PC-3 (cell line): Measurements from ENCODE around the gene RAB26. TPM values are rescaled to one million over a fixed set of nuclear protein-coding genes. Genes with fewer than 3 reads are reported as not detected.

Experiments used
- ATAC-seq: fragments of 200-7000 bp; cut with Tn5 transposase; 2 replicates; pipeline ENCODE4 v1.9.1; 2020; ENCODE audit warnings: mild to moderate bottlenecking, moderate library complexity
- BruUV-seq: library from RNA; stranded (reverse); fragments of 400-500 nt; replicated peaks from 2 replicates; lab custom pipeline; 2021; lab: Mats Ljungman, UMichigan
- CTCF ChIA-PET: fragments of 300-600 bp; sonication (Branson Sonifier 250); formaldehyde crosslinking; loops from one replicate; lab custom pipeline; 2022; ENCODE audit warnings: antibody characterized with exemption; lab: Charles Lee
- POLR2A ChIA-PET: fragments of 300-600 bp; sonication (Branson Sonifier 250); formaldehyde crosslinking; loops from one replicate; lab custom pipeline; 2022; ENCODE audit warnings: antibody characterized with exemption; ENCODE audit not compliant: unreplicated experiment; lab: Charles Lee
- DNase-seq: peaks from one replicate; pipeline ENCODE4 v3.0.0-alpha.2; 2015
- H2AFZ ChIP-seq: fragments of 300-600 bp; sonication (generic); 2 replicates; pipeline ENCODE4 v1.6.0; 2016; ENCODE audit warnings: antibody characterized with exemption, low read length
- H3F3A ChIP-seq: fragments of 300-600 bp; sonication (generic); one replicate; pipeline ENCODE4 v1.6.0; 2017; ENCODE audit warnings: antibody characterized with exemption, low read length, control low read depth, mild to moderate bottlenecking; ENCODE audit not compliant: unreplicated experiment
- H3K27ac ChIP-seq: fragments of 300-600 bp; sonication (generic); 2 replicates; pipeline ENCODE4 v1.5.1; 2016; ENCODE audit warnings: mild to moderate bottlenecking, low read length
- H3K27me3 ChIP-seq: fragments of 300-600 bp; sonication (generic); 2 replicates; pipeline ENCODE4 v1.6.1; 2016; ENCODE audit warnings: low read length, mixed read lengths
- H3K36me3 ChIP-seq: fragments of 300-600 bp; sonication (generic); 2 replicates; pipeline ENCODE4 v1.6.1; 2016; ENCODE audit warnings: low read depth, mixed run types, low read length, mixed read lengths
- H3K4me1 ChIP-seq: fragments of 300-600 bp; sonication (generic); 2 replicates; pipeline ENCODE4 v1.5.1; 2016; ENCODE audit warnings: low read length; ENCODE audit not compliant: insufficient read depth
- H3K4me2 ChIP-seq: fragments of 300-600 bp; sonication (generic); 2 replicates; pipeline ENCODE4 v1.6.0; 2016; ENCODE audit warnings: low read length
- H3K4me3 ChIP-seq: fragments of 300-600 bp; sonication (generic); 2 replicates; pipeline ENCODE4 v1.5.1; 2016; ENCODE audit warnings: mild to moderate bottlenecking, low read length, mixed read lengths
- H3K79me2 ChIP-seq: fragments of 300-600 bp; sonication (generic); 2 replicates; pipeline ENCODE4 v1.6.1; 2017; ENCODE audit warnings: low read length, mixed read lengths
- H3K9ac ChIP-seq: fragments of 300-600 bp; sonication (generic); 2 replicates; pipeline ENCODE4 v1.6.0; 2016; ENCODE audit warnings: mild to moderate bottlenecking, low read length
- H3K9me2 ChIP-seq: fragments of 300-600 bp; sonication (generic); replicated peaks from 2 replicates; pipeline ENCODE4 v1.6.1; 2016; ENCODE audit warnings: mixed run types, low read length, mixed read lengths
- H3K9me3 ChIP-seq: fragments of 300-600 bp; sonication (generic); 2 replicates; pipeline ENCODE4 v1.6.1; 2016; ENCODE audit warnings: low read length, mixed read lengths
- H4K20me1 ChIP-seq: fragments of 300-600 bp; sonication (generic); 2 replicates; pipeline ENCODE4 v1.6.1; 2016; ENCODE audit warnings: low read length, mixed read lengths
- CTCF ChIP-seq: fragments of 300-600 bp; sonication (generic); conservative IDR thresholded peaks from 2 replicates; pipeline ENCODE4 v1.5.1; 2017; ENCODE audit warnings: antibody characterized with exemption, low read depth, mild to moderate bottlenecking, low read length
- EZH2 ChIP-seq: fragments of 300-600 bp; sonication (generic); IDR thresholded peaks from one replicate; pipeline ENCODE4 v1.6.1; 2017; ENCODE audit warnings: antibody characterized with exemption, mild to moderate bottlenecking, low read length; ENCODE audit not compliant: unreplicated experiment
- EZH2phosphoT487 ChIP-seq: fragments of 300-600 bp; sonication (generic); IDR thresholded peaks from 2 replicates; pipeline ENCODE4 v1.6.1; 2018; ENCODE audit warnings: mild to moderate bottlenecking, antibody characterized with exemption, low read length, borderline replicate concordance
- intact Hi-C: fragments of 100-400 bp; cut with micrococcal nuclease; formaldehyde crosslinking; loops from 2 replicates; pipeline ENCODE4 v1.9.0; 2023
- total RNA-seq: library from RNA; depleted of rRNA; stranded (reverse); fragments of >200 nt; gene quantifications from 2 replicates; pipeline ENCODE4 v1.2.3, GENCODE V29; 2014

Gene RAB26
- total RNA-seq, 1 experiment from 2014 or later, result 5.6 TPM

- intact Hi-C loops, result no loop called here
- no peak for ATAC-seq
- no peak overlapping the region for H3K4me2 ChIP-seq
- POLR2A ChIA-PET, result no interaction called here
- no peak overlapping the region for H3K4me3 ChIP-seq
- H3K27ac ChIP-seq, result no peak overlapping the region
- H3F3A ChIP-seq, result no peaks in the 10 kb centered on the region
- DNase-seq, result no peak
- no peak overlapping the region for H2AFZ ChIP-seq
- H3K36me3 ChIP-seq, result no peaks in the 10 kb centered on the region
- no peaks in the 10 kb centered on the region for H3K9me3 ChIP-seq
- no peaks in the 10 kb centered on the region for H3K4me1 ChIP-seq
- H3K79me2 ChIP-seq, result no peaks in the 10 kb centered on the region
- CTCF ChIA-PET, result no interaction called here
- H3K9ac ChIP-seq, result no peak overlapping the region
- H3K9me2 ChIP-seq, result no peaks in the 10 kb centered on the region
- no peaks in the 10 kb centered on the region for H4K20me1 ChIP-seq
- BruUV-seq, result no TSS peak
- no peaks in the 10 kb centered on the region for H3K27me3 ChIP-seq
- TF ChIP-seq EZH2phosphoT487 (no peak), EZH2 (no peak), CTCF (no peak)
Observed at GRCh38 chr16:2179107-2179501, 30.7 kb downstream of the RAB26 start.

- intact Hi-C loops, result no loop called here
- DNase-seq (no peak), ATAC-seq (no peak)
- no peaks in the 10 kb centered on the region for H4K20me1 ChIP-seq
- no peak overlapping the region for H3K4me2 ChIP-seq
- ChIA-PET CTCF (no interaction called here), POLR2A (no interaction called here)
- H3K27ac ChIP-seq, result no peak overlapping the region
- no peaks in the 10 kb centered on the region for H3K36me3 ChIP-seq
- no TSS peak for BruUV-seq
- no peaks in the 10 kb centered on the region for H3K27me3 ChIP-seq
- H3K4me3 ChIP-seq, result no peak overlapping the region
- H2AFZ ChIP-seq, result no peak overlapping the region
- no peak overlapping the region for H3K9ac ChIP-seq
- H3K9me3 ChIP-seq, result no peaks in the 10 kb centered on the region
- H3K9me2 ChIP-seq, result no peaks in the 10 kb centered on the region
- TF ChIP-seq EZH2 (no peak), CTCF (no peak), EZH2phosphoT487 (no peak)
- no peaks in the 10 kb centered on the region for H3F3A ChIP-seq
- H3K79me2 ChIP-seq, result no peaks in the 10 kb centered on the region
- no peaks in the 10 kb centered on the region for H3K4me1 ChIP-seq
Observed at GRCh38 chr16:2179576-2179975, 31.2 kb downstream of the RAB26 start.

GRCh38 chr16:2180461-2180860, 32.0 kb downstream of the RAB26 start:
- H2AFZ ChIP-seq, result no peak overlapping the region
- no peaks in the 10 kb centered on the region for H3F3A ChIP-seq
- ChIA-PET CTCF (no interaction called here), POLR2A (no interaction called here)
- DNase-seq (no peak), ATAC-seq (no peak)
- H3K9ac ChIP-seq, result no peak overlapping the region
- no TSS peak for BruUV-seq
- no peaks in the 10 kb centered on the region for H3K36me3 ChIP-seq
- no peak overlapping the region for H3K4me3 ChIP-seq
- no peaks in the 10 kb centered on the region for H3K27me3 ChIP-seq
- no peak for TF ChIP-seq EZH2
- no peak for TF ChIP-seq EZH2phosphoT487
- TF ChIP-seq CTCF, result no peak
- H3K79me2 ChIP-seq, result no peaks in the 10 kb centered on the region
- H3K9me2 ChIP-seq, result no peaks in the 10 kb centered on the region
- no peaks in the 10 kb centered on the region for H3K4me1 ChIP-seq
- H3K4me2 ChIP-seq, result no peak overlapping the region
- no peaks in the 10 kb centered on the region for H4K20me1 ChIP-seq
- no peak overlapping the region for H3K27ac ChIP-seq
- intact Hi-C loops, result no loop called here
- H3K9me3 ChIP-seq, result no peaks in the 10 kb centered on the region
